NB4 (cell line): Measurements from ENCODE around the gene CAMP.

ENCODE experiments used
- DNase-seq: peaks from one replicate; pipeline ENCODE4 v3.0.0; 2010; ENCODE audit warnings: low read depth
- H3K4me3 ChIP-seq: one replicate; pipeline ENCODE4 v1.5.1; 2011; ENCODE audit warnings: mild to moderate bottlenecking, low read depth, low read length, moderate library complexity
- CTCF ChIP-seq: IDR thresholded peaks from one replicate; pipeline ENCODE4 v1.5.1; 2012; ENCODE audit warnings: low read depth, low read length
- MYC ChIP-seq: IDR thresholded peaks from 2 replicates; pipeline ENCODE4 v1.6.1; 2011; ENCODE audit warnings: low read depth, low read length
- POLR2A ChIP-seq: IDR thresholded peaks from 2 replicates; pipeline ENCODE4 v1.6.1; 2011; ENCODE audit warnings: mild to moderate bottlenecking; ENCODE audit not compliant: insufficient read length; ENCODE audit errors: extremely low read depth
- TF ChIP-seq, protein P1 (sequence below): IDR thresholded peaks from 2 replicates; pipeline ENCODE4 v1.6.1; 2011; ENCODE audit warnings: low read depth, low read length

CAMP gene

DNA sequence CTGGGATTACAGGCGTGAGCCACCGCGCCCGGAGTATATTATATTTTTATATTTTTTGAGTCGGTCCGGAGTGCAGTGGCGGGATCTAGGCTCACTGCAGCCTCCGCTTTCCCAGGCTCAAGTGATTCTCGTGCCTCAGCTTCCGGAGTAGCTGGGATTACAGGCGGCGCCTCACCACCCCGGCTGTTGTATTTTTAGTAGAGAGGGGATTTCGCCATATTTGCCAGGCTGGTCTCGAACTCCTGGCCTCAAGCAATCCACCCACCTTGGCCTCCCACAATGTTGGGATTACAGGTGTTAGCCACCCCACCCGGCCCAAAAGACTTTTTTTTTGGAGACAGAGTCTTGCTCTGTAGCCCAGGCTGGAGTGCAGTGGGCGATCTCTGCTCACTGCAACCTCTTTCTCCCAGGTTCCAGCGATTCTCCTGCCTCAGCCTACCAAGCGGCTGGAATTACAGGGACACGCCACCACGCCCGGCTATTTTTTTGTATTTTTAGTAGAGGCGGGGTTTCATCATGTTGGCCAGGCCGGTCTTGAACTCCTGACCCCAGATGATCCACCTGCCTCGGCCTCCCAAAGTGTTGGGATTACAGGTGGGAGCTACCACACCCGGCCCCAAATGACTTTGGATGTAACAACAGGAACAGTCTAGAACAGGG, 18.6 kb downstream of the CAMP start:
- TF ChIP-seq CTCF (no peak), MYC (no peak), POLR2A (no peak)
- TF ChIP-seq, protein P1, sequence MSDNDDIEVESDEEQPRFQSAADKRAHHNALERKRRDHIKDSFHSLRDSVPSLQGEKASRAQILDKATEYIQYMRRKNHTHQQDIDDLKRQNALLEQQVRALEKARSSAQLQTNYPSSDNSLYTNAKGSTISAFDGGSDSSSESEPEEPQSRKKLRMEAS: no peak
- no peak for DNase-seq
- peak overlapping the region; percentile 78 for H3K4me3 ChIP-seq

DNA sequence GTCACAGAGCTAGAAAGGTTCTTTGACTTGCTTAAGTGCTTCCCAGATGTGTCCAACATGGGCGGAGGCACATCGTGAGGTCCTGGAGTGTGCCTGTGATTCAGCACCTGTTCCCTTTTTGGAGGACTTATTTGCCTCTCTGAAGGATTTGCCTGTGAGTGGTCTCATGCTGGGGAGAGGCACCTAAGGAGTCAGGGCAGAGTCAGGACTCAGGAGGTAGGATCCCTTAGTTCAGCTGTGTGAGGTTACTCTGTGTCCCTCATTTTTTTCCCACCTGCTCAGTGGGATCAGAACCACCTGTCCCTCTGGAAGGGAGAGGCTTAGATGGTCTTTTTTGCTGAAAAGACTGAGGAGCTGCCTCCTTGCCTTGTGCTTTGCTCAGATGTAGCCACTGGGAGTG, 20.6 kb downstream of the CAMP start:
- H3K4me3 ChIP-seq: no peak overlapping the region
- no peak for DNase-seq
- TF ChIP-seq MYC: no peak
- TF ChIP-seq, protein P1: no peak
- no peak for TF ChIP-seq POLR2A
- TF ChIP-seq CTCF: no peak

DNA sequence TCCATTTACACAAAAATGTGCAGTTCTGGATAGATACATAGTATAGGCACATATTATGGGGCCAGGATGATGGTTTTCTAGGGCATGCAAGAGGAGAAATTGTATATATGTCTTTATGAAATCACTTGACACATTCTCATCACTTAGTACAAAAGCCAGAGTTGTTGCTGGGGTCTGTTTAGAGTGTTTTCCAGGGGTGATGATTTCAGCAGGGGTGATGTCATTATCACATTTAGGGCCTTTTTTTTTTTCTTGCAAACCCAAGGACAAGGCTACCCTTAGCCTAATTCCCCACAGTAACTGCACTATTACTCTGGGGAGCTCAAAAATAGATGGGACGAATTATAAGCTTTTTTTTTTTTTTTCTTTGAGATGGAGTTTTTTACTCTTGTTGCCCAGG, 21.2 kb downstream of the CAMP start:
- no peak overlapping the region for H3K4me3 ChIP-seq
- no peak for TF ChIP-seq POLR2A
- TF ChIP-seq, protein P1: no peak

DNA sequence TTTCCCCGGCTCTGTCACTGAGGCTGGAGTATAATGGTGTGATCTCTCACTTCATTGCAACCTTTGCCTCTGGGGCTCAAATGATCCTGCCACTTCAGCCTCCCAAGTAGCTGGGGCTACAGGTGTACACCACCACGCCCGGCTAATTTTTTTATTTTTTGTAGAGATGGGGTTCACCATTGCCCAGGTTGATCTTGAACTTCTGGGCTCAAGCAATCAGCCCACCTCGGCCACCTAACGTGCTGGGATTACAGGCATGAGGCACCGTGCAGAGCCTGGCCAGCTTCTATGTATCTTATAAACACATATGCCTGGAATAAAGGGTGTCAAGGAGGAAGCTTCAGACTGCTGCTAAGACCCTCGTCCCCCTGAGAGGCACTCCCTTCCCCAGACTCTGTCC, 21.8 kb downstream of the CAMP start:
- no peak for DNase-seq
- TF ChIP-seq POLR2A (no peak), MYC (no peak), CTCF (no peak)
- TF ChIP-seq, protein P1: no peak
- no peak overlapping the region for H3K4me3 ChIP-seq

More for the DNA sequence above, 21.2 kb downstream of the CAMP start:
- no peak for DNase-seq

- TF ChIP-seq, protein P1: no peak
- TF ChIP-seq MYC: no peak
- TF ChIP-seq CTCF: no peak
- TF ChIP-seq POLR2A: no peak
- H3K4me3 ChIP-seq: no peak overlapping the region
- DNase-seq: peak; percentile 34
These were observed 24.1 kb downstream of the CAMP start for GRCh38 chr3:48247401-48247811.

- H3K4me3 ChIP-seq: no peak overlapping the region
- TF ChIP-seq, protein P1: no peak
- TF ChIP-seq MYC: no peak
- no peak for TF ChIP-seq CTCF
- TF ChIP-seq POLR2A: no peak
- DNase-seq: no peak
These were observed 25.0 kb downstream of the CAMP start for GRCh38 chr3:48248095-48248850.
